ENCODE data around the gene TNFRSF19.

TNFRSF19 gene

GRCh38 chr13:23618341-23618740 is 48.1 kb downstream of the TNFRSF19 start:
- no peak for TF ChIP-seq POLR2AphosphoS5 (IDR thresholded peaks at IDR 0.05; ENCODE audit: low read depth)
- no peak for TF ChIP-seq GABPA (IDR thresholded peaks at IDR 0.05; ENCODE audit: low read depth)
- no peak for TF ChIP-seq REST (IDR thresholded peaks at IDR 0.05; ENCODE audit: insufficient replicate concordance, low read depth)
- TF ChIP-seq CTCF (IDR thresholded peaks at IDR 0.05; ENCODE audit: insufficient read depth, low read length): no peak
- TF ChIP-seq SPI1 (IDR thresholded peaks at IDR 0.05; ENCODE audit: borderline replicate concordance, low read depth): no peak
- H3K27ac ChIP-seq (replicated peaks): no peak overlapping the region
- DNase-seq (ENCODE audit: low read depth in 1 of 2, low spot score in 1 of 2): no peak

GRCh38 chr13:23619068-23619855 is 49.0 kb downstream of the TNFRSF19 start:
- DNase-seq (ENCODE audit: low read depth in 1 of 2, low spot score in 1 of 2): no peak
- TF ChIP-seq REST (IDR thresholded peaks at IDR 0.05; ENCODE audit: insufficient replicate concordance, low read depth) (no peak), SPI1 (IDR thresholded peaks at IDR 0.05; ENCODE audit: borderline replicate concordance, low read depth) (no peak), CTCF (IDR thresholded peaks at IDR 0.05; ENCODE audit: insufficient read depth, low read length) (no peak), GABPA (IDR thresholded peaks at IDR 0.05; ENCODE audit: low read depth) (no peak), POLR2AphosphoS5 (IDR thresholded peaks at IDR 0.05; ENCODE audit: low read depth) (no peak)
- Histone ChIP-seq H3K27ac (replicated peaks) (no peak overlapping the region), H3K4me3 (replicated peaks; ENCODE audit: insufficient read depth, low read length) (no peak overlapping the region), H3K27me3 (ENCODE audit: insufficient read depth, poor library complexity, severe bottlenecking) (peaks cover under 1% of the 10 kb centered on the region)

More at GRCh38 chr13:23618341-23618740, 48.1 kb downstream of the TNFRSF19 start:
- Histone ChIP-seq H3K27me3 (ENCODE audit: insufficient read depth, poor library complexity, severe bottlenecking) (peaks cover 3% of the 10 kb centered on the region), H3K4me3 (replicated peaks; ENCODE audit: insufficient read depth, low read length) (no peak overlapping the region)

- TF ChIP-seq GABPA (IDR thresholded peaks at IDR 0.05; ENCODE audit: low read depth) (no peak), REST (IDR thresholded peaks at IDR 0.05; ENCODE audit: insufficient replicate concordance, low read depth) (no peak), CTCF (IDR thresholded peaks at IDR 0.05; ENCODE audit: insufficient read depth, low read length) (no peak), SPI1 (IDR thresholded peaks at IDR 0.05; ENCODE audit: borderline replicate concordance, low read depth) (no peak), POLR2AphosphoS5 (IDR thresholded peaks at IDR 0.05; ENCODE audit: low read depth) (no peak)
- H3K27me3 ChIP-seq (ENCODE audit: insufficient read depth, poor library complexity, severe bottlenecking): no peaks in the 10 kb centered on the region
- H3K27ac ChIP-seq (replicated peaks): no peak overlapping the region
- no peak for DNase-seq (ENCODE audit: low read depth in 1 of 2, low spot score in 1 of 2)
- no peak overlapping the region for H3K4me3 ChIP-seq (replicated peaks; ENCODE audit: insufficient read depth, low read length)
These were observed 50.0 kb downstream of the TNFRSF19 start for GRCh38 chr13:23620211-23620610.
